ENCODE data around the gene PDE7B.

PDE7B gene

DNA sequence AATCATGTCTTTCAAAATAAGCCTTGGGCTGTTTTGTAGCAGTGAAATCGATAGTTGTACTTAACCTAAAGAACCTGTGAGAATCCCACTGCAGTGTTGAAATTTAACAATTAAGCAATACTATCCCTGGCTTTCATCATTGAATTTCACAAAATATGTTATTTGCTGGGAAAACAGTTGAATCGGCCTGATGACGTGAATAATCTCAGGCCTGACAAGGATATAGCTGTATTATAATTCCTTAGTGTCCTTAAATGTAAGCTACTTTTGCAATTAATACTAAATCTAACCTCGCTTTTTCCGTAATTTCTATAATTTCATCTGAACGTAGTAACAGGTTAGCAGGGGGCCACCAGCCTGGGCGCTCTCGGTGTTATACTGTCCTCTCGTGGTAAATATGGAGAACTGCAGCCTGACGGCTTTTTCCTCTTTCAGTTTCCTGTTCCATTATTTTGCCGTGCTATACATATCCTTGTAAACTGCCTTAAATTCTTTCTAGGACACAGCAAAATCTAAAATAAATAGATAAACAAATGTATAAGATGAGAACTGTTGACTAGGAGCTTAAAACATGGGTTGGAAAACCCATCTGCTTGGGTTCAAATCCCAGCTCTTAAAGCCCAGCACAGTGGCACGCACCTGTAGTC lies 374.6 kb downstream of the PDE7B start:
- peak; percentile 15 to 34 for DNase-seq (ENCODE audit: low read depth in 2 of 2, low spot score in 1 of 2)

DNA sequence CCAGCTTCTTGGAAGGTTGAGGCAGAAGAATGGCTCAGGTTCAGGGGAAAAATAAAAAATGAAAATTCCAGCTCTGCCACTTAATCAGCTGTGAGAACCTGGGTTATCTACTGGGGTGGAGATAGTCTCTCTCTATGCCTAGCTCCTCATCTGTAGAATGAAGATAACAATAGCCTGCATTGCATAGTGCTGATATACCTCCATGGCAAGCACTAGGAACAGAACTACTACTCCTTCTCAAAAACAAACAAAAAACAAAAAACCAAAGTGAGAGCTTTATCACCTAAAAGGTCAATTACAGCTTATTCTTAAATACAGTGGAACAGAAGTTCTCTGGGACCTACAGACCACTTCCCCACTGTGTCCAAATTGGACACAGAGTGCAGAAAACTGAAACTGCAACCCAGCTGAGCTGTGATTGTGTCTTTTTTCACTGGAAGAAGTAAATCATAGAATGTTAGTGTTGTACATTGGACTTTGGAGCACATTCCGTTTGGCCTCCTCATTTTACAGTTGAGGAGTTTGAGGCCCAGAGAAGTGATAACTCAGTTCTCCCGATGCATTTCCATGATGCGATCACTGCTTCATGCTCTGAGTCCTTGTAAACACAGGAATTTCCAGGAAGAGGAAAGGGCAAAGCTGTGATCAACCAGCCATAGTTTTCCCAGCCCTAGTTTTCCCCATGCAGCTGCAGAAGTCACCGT lies 375.3 kb downstream of the PDE7B start:
- DNase-seq (ENCODE audit: low read depth in 2 of 2, low spot score in 1 of 2): no peak

DNA sequence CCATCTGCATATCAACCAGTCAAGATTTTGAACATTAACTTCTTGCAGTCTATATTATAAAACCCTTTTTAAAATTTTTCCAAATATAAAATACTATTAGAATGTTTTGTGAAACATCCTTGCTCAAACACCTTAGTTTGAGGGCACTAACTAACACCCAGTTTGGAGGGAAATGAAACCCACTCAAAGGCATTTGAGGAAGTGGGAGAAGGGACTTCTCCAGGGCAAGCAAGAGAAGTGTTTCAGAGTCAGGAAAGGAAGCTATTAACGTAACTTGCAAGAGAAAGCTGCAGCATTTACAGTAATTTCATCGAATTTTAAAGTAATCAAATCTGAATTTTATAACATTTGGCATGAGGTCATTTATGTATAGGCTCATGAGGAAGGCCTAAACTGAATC lies 377.3 kb downstream of the PDE7B start:
- no peak for DNase-seq (ENCODE audit: low read depth in 2 of 2, low spot score in 1 of 2)

DNA sequence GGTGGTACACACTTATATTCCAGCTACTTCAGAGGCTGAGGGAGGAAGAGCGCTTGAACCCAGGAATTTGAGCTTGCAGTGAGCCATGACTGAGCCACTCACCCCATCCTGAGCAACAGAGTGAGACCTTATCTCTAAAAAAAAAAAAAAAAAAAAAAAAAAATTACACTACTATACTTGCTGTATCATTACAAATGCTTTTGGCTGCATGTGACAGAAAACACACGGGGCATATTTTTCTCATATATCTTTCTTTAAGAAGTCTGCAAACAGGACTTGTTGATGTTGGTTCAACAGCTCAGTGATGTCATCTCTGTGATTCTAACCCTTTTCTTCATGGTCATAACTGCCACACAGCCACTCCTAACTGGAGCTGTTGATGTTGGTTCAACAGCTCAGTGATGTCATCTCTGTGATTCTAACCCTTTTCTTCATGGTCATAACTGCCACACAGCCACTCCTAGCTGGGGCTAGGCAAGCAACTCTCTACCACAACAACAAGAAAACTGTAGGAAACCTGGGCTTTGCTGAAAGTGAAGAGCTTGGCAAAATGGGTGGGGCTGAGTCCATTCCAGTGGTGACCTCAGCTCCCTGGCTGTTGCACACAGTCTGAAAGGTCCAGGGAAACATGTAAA lies 378.8 kb downstream of the PDE7B start:
- DNase-seq (ENCODE audit: low read depth in 2 of 2, low spot score in 1 of 2): no peak

DNA sequence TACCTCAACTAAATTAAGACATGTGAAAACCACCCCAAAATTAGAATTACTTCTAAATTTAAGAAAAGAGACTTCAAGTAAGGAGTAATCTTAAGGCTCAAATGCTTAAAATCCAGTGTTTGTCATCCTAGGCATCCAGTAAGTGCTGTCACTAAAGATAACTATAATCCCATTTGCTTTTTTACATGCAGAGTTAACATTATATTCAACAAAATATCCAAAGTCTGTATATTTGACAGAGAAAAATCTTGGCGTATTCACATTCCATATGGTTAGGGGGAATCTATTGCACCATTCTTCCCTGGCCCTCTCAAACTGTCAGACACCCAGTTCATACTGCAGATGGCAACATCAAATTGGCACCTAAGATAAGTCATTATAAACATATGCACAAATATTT lies 381.2 kb downstream of the PDE7B start:
- no peak for DNase-seq (ENCODE audit: low read depth in 2 of 2, low spot score in 1 of 2)

DNA sequence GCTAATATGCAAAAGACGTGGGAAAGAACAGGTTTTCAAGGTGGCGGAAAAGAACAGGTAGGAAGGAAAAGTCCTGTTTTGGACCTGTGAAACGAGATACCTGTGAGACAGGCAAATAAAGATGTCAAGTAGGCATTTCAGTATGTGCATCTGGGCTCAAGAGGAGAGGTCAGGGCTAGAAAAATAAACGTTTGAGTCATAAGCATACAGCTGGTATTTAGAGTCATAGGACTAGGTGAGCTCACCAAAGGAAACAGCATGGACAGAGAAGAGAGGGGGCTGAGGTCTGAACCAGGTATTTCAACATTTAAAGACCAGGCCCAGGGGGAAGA lies 383.7 kb downstream of the PDE7B start:
- no peak for DNase-seq (ENCODE audit: low read depth in 2 of 2, low spot score in 1 of 2)

DNA sequence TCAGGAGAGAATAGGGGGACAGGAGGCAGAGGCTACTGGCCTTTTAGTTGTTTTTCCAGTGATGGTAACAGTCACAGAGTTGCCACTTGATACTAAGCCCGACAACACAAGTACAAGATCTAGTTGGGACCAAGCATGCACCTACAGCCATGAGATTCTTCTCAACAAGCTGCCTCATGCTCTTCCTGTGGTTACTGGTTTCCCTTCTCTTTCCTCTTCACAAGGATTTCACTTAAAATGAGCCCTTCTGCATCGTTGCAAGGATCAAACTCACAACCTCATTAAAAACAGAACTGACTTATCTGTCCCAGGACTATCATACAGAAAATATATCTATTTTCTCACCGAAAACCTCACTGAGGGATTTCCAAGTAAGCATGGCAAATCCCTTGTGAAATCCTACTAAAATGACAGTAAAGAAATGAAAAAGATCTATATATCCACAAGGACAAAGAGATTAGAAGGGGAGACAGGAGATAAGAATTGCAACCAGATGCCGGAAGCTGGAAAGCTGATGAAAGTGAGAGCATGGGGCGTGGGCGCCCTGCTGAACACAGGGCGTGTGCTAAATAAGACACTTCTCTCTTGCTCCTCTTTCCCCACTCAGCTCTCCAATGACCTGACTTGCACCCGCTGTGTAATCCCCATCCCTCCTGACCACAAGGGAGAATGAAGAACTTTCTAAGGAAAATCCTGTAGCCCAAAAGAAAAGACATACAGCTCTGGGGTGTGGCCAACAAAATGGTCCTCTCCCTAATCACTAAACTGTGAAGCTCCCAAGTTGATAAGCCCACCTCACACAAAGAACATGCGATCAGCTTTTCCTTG lies 385.2 kb downstream of the PDE7B start:
- no peak for DNase-seq (ENCODE audit: low read depth in 2 of 2, low spot score in 1 of 2)

DNA sequence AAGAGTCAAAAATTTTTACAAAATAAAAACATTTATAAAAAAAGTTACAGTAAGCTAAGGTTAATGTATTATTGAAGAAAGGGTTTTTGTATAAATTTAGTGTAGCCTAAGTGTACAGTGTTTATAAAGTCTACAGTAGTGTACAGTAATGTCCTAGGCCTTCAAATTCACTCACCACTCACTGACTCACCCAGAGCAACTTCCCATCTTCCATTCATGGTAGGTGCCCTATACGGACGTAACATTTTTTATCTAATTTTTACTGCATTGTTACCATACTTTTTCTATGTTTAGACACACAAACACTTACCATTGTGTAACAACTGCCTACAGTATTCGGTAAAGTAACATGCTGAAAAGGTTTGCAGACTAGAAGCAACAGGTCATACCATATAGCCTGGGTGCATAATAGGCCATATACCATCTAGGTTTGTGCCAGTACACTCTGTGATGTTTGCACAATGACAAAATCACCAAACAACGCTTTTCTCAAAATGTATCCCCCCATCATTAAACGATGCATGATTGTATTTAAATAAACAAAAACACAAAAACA lies 392.6 kb downstream of the PDE7B start:
- no peak for DNase-seq (ENCODE audit: low read depth in 2 of 2, low spot score in 1 of 2)

Data from stimulated activated CD8-positive, alpha-beta memory T cell treated with anti-CD3 and anti-CD28 coated beads, Interleukin-4, amount 100 ng/mL, for 4 hours (primary cell).